Bronchial epithelial cell (primary cell): Measurements from ENCODE around the gene DUOX1. TPM values are rescaled to one million over a fixed set of nuclear protein-coding genes. Genes with fewer than 3 reads are reported as not detected.

Experiments used
- DNase-seq: peaks from one replicate; pipeline ENCODE4 v3.0.0-alpha.2; 2010; ENCODE audit warnings: low read depth
- FAIRE-seq: peaks from 2 replicates; lab custom pipeline; 2011; peaks lifted over from hg19 to GRCh38; lab: Jason Lieb, UNC
- H3K27me3 ChIP-seq: 2 replicates; pipeline ENCODE4 v1.5.1; 2011; ENCODE audit warnings: low read length; ENCODE audit not compliant: control insufficient read depth, insufficient read depth
- H3K36me3 ChIP-seq: 2 replicates; pipeline ENCODE4 v1.5.1; 2011; ENCODE audit warnings: low read length; ENCODE audit not compliant: control insufficient read depth, insufficient read depth
- H3K4me3 ChIP-seq: 2 replicates; pipeline ENCODE4 v1.5.1; 2011; ENCODE audit warnings: mild to moderate bottlenecking, low read depth, low read length, control low read depth
- total RNA-seq: library from RNA; depleted of rRNA; stranded (reverse); fragments of >200 nt; gene quantifications from 2 replicates; pipeline ENCODE4 v1.2.1, GENCODE V29; 2014
- TF ChIP-seq, protein P1 (sequence below): IDR thresholded peaks from 2 replicates; pipeline ENCODE4 v1.5.1; 2011; ENCODE audit warnings: mild to moderate bottlenecking, moderate library complexity, low read length, control low read depth, inconsistent platforms; ENCODE audit not compliant: insufficient read depth, severe bottlenecking

Gene DUOX1
- total RNA-seq, 1 donor from 2014 or later: 13.2 TPM

DNA sequence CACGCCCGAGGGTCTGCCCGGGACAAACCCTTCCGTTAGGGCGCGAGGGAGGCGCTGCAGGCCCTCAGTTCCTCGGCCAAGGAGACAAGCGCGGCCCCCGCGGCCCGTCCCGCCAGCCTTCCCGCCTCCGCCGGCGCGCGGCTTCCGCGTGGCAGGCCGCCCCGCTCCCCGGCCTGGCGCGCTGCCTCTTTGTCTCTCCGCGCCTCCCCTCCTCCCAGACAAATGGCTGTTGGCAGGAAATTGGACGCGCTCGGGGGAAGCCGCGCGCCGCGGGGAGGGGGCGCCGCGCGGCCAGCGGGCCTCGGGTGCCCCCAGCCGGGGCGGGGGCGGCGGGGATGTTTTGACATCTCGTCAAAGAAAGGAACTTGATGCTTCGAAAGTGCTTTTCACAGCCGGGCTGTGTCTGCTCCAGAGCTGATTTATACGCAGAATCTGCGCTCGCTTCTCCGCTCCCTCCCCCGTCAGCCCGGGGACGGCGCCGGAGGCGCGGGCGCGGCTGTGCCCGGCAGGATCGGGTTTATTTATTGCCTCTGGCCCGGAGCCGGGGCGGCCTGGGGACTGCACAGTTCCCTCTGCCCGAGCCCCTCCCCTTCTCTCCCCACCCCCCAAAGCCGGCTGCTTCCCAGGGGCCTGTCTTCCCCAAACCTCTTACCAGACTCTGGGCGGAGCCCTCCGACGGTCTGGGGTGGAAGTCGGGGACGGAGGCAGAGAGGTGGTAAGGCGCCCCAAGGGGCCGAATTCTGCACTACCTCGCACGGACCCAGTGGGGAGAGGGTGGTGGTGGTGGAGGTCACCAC is 37.2 kb downstream of the DUOX1 start:
- no peak for FAIRE-seq
- Histone ChIP-seq H3K4me3 (peak overlapping the region; percentile 47), H3K36me3 (peaks cover 4% of the 10 kb centered on the region), H3K27me3 (no peaks in the 10 kb centered on the region)
- TF ChIP-seq, protein P1, sequence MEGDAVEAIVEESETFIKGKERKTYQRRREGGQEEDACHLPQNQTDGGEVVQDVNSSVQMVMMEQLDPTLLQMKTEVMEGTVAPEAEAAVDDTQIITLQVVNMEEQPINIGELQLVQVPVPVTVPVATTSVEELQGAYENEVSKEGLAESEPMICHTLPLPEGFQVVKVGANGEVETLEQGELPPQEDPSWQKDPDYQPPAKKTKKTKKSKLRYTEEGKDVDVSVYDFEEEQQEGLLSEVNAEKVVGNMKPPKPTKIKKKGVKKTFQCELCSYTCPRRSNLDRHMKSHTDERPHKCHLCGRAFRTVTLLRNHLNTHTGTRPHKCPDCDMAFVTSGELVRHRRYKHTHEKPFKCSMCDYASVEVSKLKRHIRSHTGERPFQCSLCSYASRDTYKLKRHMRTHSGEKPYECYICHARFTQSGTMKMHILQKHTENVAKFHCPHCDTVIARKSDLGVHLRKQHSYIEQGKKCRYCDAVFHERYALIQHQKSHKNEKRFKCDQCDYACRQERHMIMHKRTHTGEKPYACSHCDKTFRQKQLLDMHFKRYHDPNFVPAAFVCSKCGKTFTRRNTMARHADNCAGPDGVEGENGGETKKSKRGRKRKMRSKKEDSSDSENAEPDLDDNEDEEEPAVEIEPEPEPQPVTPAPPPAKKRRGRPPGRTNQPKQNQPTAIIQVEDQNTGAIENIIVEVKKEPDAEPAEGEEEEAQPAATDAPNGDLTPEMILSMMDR: peak; percentile 72
- peak; percentile 60 for DNase-seq

DNA sequence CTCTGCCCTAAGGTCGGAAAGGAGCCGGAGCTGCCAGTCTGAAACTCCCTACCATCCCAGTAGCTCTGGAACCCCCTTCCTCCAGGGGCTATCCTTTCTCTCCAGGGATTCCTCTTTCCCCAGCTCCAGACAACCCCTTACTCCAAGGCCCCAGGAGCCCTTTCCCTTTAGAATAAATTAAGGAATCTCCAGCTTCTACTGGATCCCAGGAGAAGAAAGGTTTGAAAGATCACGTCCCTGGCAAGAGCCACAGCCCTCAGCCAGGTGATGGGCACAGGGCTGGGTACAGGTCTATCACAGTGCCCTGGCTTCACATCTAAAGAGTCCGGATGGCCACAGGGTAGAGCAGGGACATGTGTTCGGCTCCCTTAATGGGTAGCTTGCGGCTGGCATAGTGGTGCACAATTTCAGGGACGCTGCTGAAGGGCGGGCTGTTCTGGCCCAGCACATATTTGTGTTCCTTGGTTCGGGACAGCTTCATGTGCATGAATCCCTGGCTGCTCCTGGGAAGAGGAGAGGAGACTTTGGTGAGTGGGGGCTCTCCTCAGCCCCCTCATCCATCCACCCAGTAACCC is 37.9 kb downstream of the DUOX1 start:
- TF ChIP-seq, protein P1: no peak
- Histone ChIP-seq H3K4me3 (peak overlapping the region; percentile 47), H3K27me3 (no peaks in the 10 kb centered on the region), H3K36me3 (peaks cover 4% of the 10 kb centered on the region)
- peak; percentile 7 for FAIRE-seq
- no peak for DNase-seq

DNA sequence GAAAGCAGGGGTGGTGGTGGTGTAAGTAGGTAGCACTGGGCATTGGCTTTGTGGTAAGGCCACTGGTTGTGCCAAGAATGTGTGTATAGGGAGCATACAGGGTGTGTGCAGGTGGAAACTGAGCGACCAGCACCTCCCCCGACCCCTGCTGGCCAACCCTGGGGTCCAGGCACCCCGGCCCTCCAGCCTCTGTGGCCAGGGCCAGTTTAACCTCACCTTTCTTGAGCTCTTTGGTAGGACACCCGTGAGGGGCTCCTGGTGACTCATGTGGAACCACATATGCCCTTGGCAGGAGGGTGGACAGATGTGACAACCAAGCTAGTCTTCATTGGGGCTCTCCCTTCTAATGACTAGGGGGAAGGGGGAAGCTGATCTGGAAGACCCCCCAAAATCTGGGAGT is 38.5 kb downstream of the DUOX1 start:
- FAIRE-seq (no peak), DNase-seq (no peak)
- no peaks in the 10 kb centered on the region for H3K27me3 ChIP-seq

DNA sequence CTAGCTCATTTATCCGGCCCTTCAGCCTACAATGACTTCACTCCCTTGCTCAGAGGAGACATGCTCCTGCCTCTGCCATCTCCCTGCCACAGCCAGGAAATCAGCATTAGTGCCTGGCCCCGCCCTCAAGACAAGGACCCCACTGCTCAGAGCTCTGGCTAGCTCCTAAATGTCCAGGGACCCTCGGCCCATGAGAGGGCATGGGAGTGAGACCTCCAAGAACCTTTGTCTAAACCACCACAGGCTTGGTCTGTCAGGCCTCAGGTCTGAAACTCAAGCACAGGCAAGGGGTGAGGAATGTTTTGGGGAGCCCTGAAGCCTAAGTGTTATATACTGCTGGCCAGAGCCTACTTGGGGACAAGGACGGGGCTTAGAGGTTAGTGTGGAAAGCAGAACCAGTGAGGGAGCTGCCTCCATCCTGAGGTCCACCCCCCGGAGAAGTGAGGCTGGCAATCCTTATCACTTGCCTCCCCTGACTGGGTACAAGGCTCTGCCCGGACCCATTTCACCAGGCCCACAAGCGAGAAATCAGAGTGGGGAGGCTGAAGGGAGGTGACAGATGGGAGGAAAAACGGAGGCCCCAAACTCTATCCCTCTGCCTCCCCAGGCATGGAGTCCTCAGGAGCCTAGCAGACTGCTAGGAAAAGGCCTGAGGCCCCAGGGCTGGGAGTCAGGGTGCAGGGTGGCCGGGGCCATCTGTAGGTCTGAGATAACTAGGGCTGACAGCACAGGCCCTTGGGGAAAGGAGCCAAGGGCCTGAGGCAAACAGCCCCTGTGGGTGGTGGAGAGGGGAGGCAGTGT is 39.2 kb downstream of the DUOX1 start:
- DNase-seq: no peak
- Histone ChIP-seq H3K4me3 (no peak overlapping the region), H3K27me3 (no peaks in the 10 kb centered on the region), H3K36me3 (peaks cover 1% of the 10 kb centered on the region)
- TF ChIP-seq, protein P1: no peak
- no peak for FAIRE-seq

More for the DNA sequence above, 38.5 kb downstream of the DUOX1 start:
- Histone ChIP-seq H3K36me3 (peaks cover 4% of the 10 kb centered on the region), H3K4me3 (no peak overlapping the region)
- TF ChIP-seq, protein P1: no peak

DNA sequence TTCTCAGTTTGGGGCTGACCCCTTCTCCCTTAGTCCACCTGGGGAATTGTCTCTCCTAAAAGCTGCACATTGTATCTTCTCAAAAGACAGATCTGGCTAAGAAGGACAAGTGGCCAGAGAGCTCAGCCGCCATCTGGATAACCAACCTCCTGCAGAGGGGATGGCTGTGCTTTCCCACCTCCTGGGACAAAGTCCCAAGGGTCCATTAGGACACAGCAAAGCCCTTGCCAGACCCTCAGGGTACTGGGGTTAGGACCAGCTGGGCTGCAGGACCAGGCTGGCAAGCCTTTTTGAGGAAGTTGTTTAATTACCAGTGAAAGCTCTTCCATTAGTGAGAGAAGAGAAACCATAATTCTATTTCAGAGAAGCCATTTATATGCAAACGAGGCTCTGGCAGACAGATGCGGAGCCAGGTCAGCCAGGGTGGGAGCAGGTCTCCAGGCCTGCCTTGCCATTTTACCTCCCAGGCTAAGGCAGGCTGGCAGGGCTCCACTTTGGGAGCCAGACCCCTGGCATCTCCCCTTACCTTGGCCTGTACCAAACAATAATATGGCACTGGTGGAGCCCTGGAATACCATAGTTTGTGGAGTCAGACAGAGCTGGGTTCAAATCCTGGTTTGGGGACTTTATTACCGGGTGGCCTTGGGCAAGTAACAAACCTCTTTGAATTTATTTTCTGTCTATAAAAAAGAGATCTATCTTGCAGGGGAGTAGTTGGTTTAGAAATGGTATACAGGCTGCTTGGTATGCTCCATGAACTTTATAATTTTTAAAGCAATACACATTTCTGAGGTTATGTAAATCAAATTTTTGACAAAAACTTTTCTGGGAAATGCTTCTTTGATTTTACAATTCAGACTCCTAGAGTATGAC is 40.0 kb downstream of the DUOX1 start:
- no peaks in the 10 kb centered on the region for H3K27me3 ChIP-seq
- TF ChIP-seq, protein P1: no peak
- H3K36me3 ChIP-seq: peaks cover 1% of the 10 kb centered on the region
- no peak for DNase-seq
- FAIRE-seq: no peak
- H3K4me3 ChIP-seq: no peak overlapping the region
